Osteocyte (in vitro differentiated cells): Measurements from ENCODE around the gene BRWD1. TPM values are rescaled to one million over a fixed set of nuclear protein-coding genes. Genes with fewer than 3 reads are reported as not detected.
A peak's percentile ranks its signal among the peaks of the same experiment; 100 is the strongest.
"Not testable (repeated sequence)": the region's sequence is repeated elsewhere in the genome, so short reads cannot be mapped to it uniquely, and the experiment has no call there.

Experiments used
- DNase-seq: peaks from one replicate; pipeline ENCODE4 v3.0.0; 2021; ENCODE audit warnings: mixed read lengths; ENCODE audit not compliant: unreplicated experiment; ENCODE audit errors: extremely low spot score
- H3K27ac Mint-ChIP-seq: one replicate; pipeline ENCODE4 v1.8.0; 2021; ENCODE audit warnings: mild to moderate bottlenecking, mixed read lengths; ENCODE audit not compliant: unreplicated experiment
- H3K27me3 Mint-ChIP-seq: one replicate; pipeline ENCODE4 v1.8.0; 2021; ENCODE audit warnings: mixed read lengths; ENCODE audit not compliant: unreplicated experiment
- H3K36me3 Mint-ChIP-seq: one replicate; pipeline ENCODE4 v1.8.0; 2021; ENCODE audit warnings: mixed read lengths; ENCODE audit not compliant: unreplicated experiment
- H3K4me1 Mint-ChIP-seq: one replicate; pipeline ENCODE4 v1.8.0; 2021; ENCODE audit warnings: mixed read lengths; ENCODE audit not compliant: unreplicated experiment
- H3K4me3 Mint-ChIP-seq: one replicate; pipeline ENCODE4 v1.8.0; 2021; ENCODE audit warnings: mild to moderate bottlenecking, moderate library complexity, mixed read lengths; ENCODE audit not compliant: unreplicated experiment
- H3K9me3 Mint-ChIP-seq: one replicate; pipeline ENCODE4 v1.8.0; 2021; ENCODE audit warnings: mixed read lengths; ENCODE audit not compliant: unreplicated experiment
- CTCF ChIP-seq: fragments of 200-600 bp; sonication (generic); IDR thresholded peaks from 2 replicates; pipeline ENCODE4 v1.5.0; 2021; ENCODE audit warnings: antibody characterized with exemption, mild to moderate bottlenecking, moderate library complexity
- total RNA-seq: library from RNA; stranded (reverse); gene quantifications from 2 replicates; pipeline ENCODE4 v1.2.1, GENCODE V29; 2021

The BRWD1 gene
- total RNA-seq, 1 donor from 2014 or later: 40.8 TPM

DNA sequence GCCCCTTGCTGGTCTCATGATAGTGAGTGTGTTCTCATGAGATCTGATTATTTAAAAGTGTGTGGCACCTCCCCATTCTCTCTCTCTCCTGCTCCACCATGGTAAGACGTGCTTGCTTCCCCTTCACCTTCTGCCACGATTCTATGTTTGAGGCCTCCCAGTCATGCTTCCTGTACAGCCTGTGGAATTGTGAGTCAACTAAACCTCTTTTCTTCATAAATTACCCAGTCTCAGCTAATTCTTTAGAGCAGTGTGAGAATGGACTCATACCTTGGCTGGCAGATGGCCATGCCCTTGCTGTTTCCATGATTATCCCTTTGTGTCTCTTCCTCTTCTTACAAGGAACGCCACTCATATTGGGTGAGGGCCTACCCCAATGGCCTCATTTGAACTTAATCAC lies 170.5 kb downstream of the BRWD1 start:
- peaks cover 8% of the 10 kb centered on the region for H3K4me1 Mint-ChIP-seq
- H3K9me3 Mint-ChIP-seq: peaks cover 19% of the 10 kb centered on the region
- H3K36me3 Mint-ChIP-seq: peaks cover 2% of the 10 kb centered on the region
- no peak for DNase-seq
- TF ChIP-seq CTCF: no peak
- no peak overlapping the region for H3K27ac Mint-ChIP-seq
- H3K27me3 Mint-ChIP-seq: no peaks in the 10 kb centered on the region
- no peak overlapping the region for H3K4me3 Mint-ChIP-seq

DNA sequence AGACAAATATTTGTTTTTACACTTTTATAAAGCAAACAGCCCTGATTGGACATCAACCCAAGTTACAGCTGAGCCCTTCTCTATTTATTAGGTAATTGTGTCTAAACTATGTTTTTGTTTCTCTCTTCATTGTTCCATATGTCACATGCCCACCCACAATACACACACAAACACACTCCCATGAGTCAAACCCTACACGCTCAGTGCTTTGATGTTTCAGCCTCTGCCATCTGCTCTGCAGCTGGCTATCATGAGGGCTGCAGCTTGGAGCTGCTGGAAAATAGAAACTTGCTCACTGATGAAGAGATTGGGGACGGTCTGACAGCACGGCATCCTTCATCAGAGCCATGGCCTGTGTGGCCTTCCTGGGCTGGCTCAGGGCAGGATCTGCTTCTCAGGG lies 171.9 kb downstream of the BRWD1 start:
- peak; percentile 51 for DNase-seq
- Mint-ChIP-seq H3K27ac (no peak overlapping the region), H3K4me3 (no peak overlapping the region), H3K9me3 (peaks cover 16% of the 10 kb centered on the region), H3K27me3 (no peaks in the 10 kb centered on the region), H3K36me3 (no peaks in the 10 kb centered on the region), H3K4me1 (peaks cover 21% of the 10 kb centered on the region)
- TF ChIP-seq CTCF: no peak

DNA sequence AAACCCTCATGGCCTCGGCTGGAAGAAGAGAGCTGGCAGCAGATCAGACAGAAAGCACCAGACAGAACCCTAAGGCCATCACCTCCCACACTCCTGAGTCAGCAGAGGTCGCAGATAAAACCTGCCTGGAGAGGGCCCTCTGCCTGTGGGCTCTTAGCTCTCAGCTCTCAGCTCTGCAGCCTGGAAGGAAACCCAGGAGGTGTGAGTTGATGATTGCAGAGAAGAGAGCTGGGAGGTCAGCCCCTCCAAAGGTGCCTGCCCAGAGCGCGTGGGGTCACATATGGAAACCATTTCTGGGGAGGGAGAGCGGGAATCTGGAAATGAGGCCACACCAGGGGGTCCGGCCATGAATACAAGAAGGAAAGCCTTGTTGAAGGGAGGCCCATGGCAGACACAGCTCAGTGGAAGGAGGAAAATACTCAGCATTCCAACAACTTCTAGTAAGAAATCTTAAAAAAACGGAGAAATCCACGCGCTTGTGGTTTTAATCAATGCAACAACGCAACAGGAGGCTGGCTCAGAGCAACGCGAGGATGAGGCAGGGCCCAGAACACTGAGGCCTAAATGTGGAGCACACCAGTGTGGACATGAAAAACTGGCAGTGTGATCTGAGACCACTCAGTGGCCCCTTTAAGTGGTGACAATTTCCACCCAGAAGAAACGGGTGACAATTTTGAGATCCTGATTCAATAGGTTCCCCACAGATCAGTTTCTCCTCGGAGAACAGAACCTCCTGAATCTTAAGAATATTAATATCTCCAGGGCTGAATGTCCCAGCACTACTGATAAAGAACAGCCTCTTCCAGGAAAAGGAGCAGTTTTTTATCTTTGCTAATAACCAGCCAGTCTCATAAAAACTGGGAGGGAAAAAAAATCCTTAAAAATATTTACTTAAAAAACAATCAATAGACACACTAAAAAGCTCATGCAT lies 175.9 kb downstream of the BRWD1 start:
- Mint-ChIP-seq H3K4me1 (peaks cover 23% of the 10 kb centered on the region), H3K27me3 (no peaks in the 10 kb centered on the region), H3K9me3 (no peaks in the 10 kb centered on the region), H3K36me3 (no peaks in the 10 kb centered on the region), H3K27ac (peak overlapping the region; percentile 83), H3K4me3 (peak overlapping the region; percentile 31)
- no peak for TF ChIP-seq CTCF
- DNase-seq: no peak

GRCh38 chr21:39136711-39137110 lies 176.7 kb downstream of the BRWD1 start:
- no peak overlapping the region for H3K27ac Mint-ChIP-seq
- no peak for DNase-seq
- H3K36me3 Mint-ChIP-seq: no peaks in the 10 kb centered on the region
- no peak overlapping the region for H3K4me3 Mint-ChIP-seq
- no peaks in the 10 kb centered on the region for H3K9me3 Mint-ChIP-seq
- no peak for TF ChIP-seq CTCF
- H3K4me1 Mint-ChIP-seq: peaks cover 28% of the 10 kb centered on the region
- H3K27me3 Mint-ChIP-seq: no peaks in the 10 kb centered on the region

- H3K27ac Mint-ChIP-seq, H3K27me3 Mint-ChIP-seq, H3K4me3 Mint-ChIP-seq, H3K9me3 Mint-ChIP-seq, H3K36me3 Mint-ChIP-seq, DNase-seq: not testable (repeated sequence)
- peak; percentile 48 for TF ChIP-seq CTCF
- peaks cover 25% of the 10 kb centered on the region for H3K4me1 Mint-ChIP-seq
Observed at GRCh38 chr21:39136138-39136537, 177.3 kb downstream of the BRWD1 start.
